Fibroblast of lung (primary cell): ENCODE results near the gene NEK1. TPM values are rescaled to one million over a fixed set of nuclear protein-coding genes. Genes with fewer than 3 reads are reported as not detected.

Experiments used
- DNase-seq, 2 donors: peaks; one replicate each; pipeline versions ENCODE4 v3.0.0 to v3.0.0-alpha.2; 2010; ENCODE audit warnings: low read depth in 2 of 2
- H2AFZ ChIP-seq: 2 replicates; pipeline ENCODE4 v1.5.1; 2012; ENCODE audit warnings: low read length, control low read depth, inconsistent platforms
- H3K27ac ChIP-seq: 2 replicates; pipeline ENCODE4 v1.5.1; 2011; ENCODE audit warnings: low read length, control low read depth; ENCODE audit not compliant: insufficient read depth
- H3K27me3 ChIP-seq: 2 replicates; pipeline ENCODE4 v1.5.1; 2011; ENCODE audit warnings: mild to moderate bottlenecking, low read length; ENCODE audit not compliant: control insufficient read depth, insufficient read depth
- H3K36me3 ChIP-seq: 2 replicates; pipeline ENCODE4 v1.5.1; 2011; ENCODE audit warnings: low read length; ENCODE audit not compliant: control insufficient read depth, insufficient read depth
- H3K4me1 ChIP-seq: 2 replicates; pipeline ENCODE4 v1.5.1; 2011; ENCODE audit warnings: low read length; ENCODE audit not compliant: control insufficient read depth, insufficient read depth; ENCODE audit errors: extremely low read depth
- H3K4me2 ChIP-seq: 2 replicates; pipeline ENCODE4 v1.5.1; 2011; ENCODE audit warnings: low read length, control low read depth; ENCODE audit not compliant: insufficient read depth; ENCODE audit errors: extremely low read depth
- H3K4me3 ChIP-seq, 4 experiments: fragments of 200-600 bp in 1 of 4; sonication (generic) in 1 of 4; replicated peaks in 1 of 4; 2 replicates each; pipeline ENCODE4 v1.5.1; 2011 to 2016; ENCODE audit warnings: low read length in 4 of 4, low read depth in 3 of 4, mild to moderate bottlenecking in 3 of 4, control low read depth in 2 of 4, inconsistent platforms in 1 of 4, mixed read lengths in 1 of 4; ENCODE audit not compliant: insufficient read depth in 1 of 4; ENCODE audit errors: control extremely low read depth in 1 of 4
- H3K79me2 ChIP-seq: 2 replicates; pipeline ENCODE4 v1.5.1; 2012; ENCODE audit warnings: mild to moderate bottlenecking, low read length, inconsistent platforms; ENCODE audit not compliant: control insufficient read depth, insufficient read depth
- H3K9ac ChIP-seq: 2 replicates; pipeline ENCODE4 v1.5.1; 2011; ENCODE audit warnings: mild to moderate bottlenecking, low read length, control low read depth; ENCODE audit not compliant: insufficient read depth
- H3K9me3 ChIP-seq: 2 replicates; pipeline ENCODE4 v1.5.1; 2012; ENCODE audit warnings: low read depth, low read length; ENCODE audit not compliant: control insufficient read depth, insufficient read depth
- H4K20me1 ChIP-seq: 2 replicates; pipeline ENCODE4 v1.5.1; 2011; ENCODE audit warnings: low read length; ENCODE audit not compliant: control insufficient read depth, insufficient read depth; ENCODE audit errors: extremely low read depth
- EZH2 ChIP-seq: IDR thresholded peaks from 2 replicates; pipeline ENCODE4 v1.5.1; 2012; ENCODE audit warnings: low read length, control low read depth, mild to moderate bottlenecking; ENCODE audit errors: missing control alignments
- polyA plus RNA-seq, 2 donors: library from polyadenylated mRNA; depleted of rRNA in 1 of 2; stranded (reverse) in 1 of 2; unstranded in 1 of 2; fragments of >200 nt; gene quantifications; 2 replicates each; pipeline ENCODE4 v1.2.1, GENCODE V29; 2011 to 2012; ENCODE audit warnings: missing spikeins in 1 of 2
- total RNA-seq: library from RNA; depleted of rRNA; stranded (reverse); fragments of >200 nt; gene quantifications from 2 replicates; pipeline ENCODE4 v1.2.1, GENCODE V29; 2014
- TF ChIP-seq, protein P1 (sequence below), 2 donors: IDR thresholded peaks in 1 of 2; conservative IDR thresholded peaks in 1 of 2; 1 replicate in 1 of 2; 2 replicates in 1 of 2; pipeline ENCODE4 v1.5.1; 2011 to 2012; ENCODE audit warnings: low read length in 2 of 2, control low read depth in 1 of 2, inconsistent platforms in 1 of 2, low read depth in 1 of 2, mild to moderate bottlenecking in 1 of 2

NEK1 gene
- total and polyA plus RNA-seq, 2 donors (not counting 1 experiment from before 2014, with no cell fraction given): 8.6 to 17.0 TPM

DNA sequence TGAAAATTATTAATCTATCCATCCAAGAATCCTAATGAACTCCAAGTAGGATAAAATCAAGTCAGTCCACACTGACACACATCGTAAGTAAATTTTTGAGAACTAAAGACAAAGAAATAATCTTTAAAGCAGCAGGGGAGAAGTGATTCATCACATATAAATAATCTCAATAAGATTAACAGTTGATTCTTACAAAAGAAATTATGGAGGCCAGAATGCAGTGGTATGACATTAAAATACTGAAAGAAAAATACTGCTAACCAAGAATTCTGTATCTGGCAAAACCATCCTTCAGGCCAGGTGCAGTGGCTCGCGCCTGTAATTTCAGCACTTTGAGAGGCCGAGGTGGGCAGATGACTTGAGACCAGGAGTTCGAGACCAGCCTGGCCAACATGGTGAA is 245.6 kb downstream of the NEK1 start:
- DNase-seq: no peak
- Histone ChIP-seq H3K36me3 (no peaks in the 10 kb centered on the region), H3K4me1 (no peaks in the 10 kb centered on the region), H3K4me2 (no peak overlapping the region), H3K9me3 (no peaks in the 10 kb centered on the region), H3K4me3 (no peak overlapping the region), H3K79me2 (no peaks in the 10 kb centered on the region), H3K9ac (no peak overlapping the region), H3K27me3 (no peaks in the 10 kb centered on the region), H3K27ac (no peak overlapping the region), H4K20me1 (no peaks in the 10 kb centered on the region), H2AFZ (no peak overlapping the region)
- TF ChIP-seq, protein P1, sequence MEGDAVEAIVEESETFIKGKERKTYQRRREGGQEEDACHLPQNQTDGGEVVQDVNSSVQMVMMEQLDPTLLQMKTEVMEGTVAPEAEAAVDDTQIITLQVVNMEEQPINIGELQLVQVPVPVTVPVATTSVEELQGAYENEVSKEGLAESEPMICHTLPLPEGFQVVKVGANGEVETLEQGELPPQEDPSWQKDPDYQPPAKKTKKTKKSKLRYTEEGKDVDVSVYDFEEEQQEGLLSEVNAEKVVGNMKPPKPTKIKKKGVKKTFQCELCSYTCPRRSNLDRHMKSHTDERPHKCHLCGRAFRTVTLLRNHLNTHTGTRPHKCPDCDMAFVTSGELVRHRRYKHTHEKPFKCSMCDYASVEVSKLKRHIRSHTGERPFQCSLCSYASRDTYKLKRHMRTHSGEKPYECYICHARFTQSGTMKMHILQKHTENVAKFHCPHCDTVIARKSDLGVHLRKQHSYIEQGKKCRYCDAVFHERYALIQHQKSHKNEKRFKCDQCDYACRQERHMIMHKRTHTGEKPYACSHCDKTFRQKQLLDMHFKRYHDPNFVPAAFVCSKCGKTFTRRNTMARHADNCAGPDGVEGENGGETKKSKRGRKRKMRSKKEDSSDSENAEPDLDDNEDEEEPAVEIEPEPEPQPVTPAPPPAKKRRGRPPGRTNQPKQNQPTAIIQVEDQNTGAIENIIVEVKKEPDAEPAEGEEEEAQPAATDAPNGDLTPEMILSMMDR (conservative IDR thresholded peaks at IDR 0.05 in 1 of 2, IDR thresholded peaks at IDR 0.05 in 1 of 2; ENCODE audit: low read depth in 1 of 2, low read length in 2 of 2): no peak
- TF ChIP-seq EZH2: no peak

- Histone ChIP-seq H3K4me1 (no peaks in the 10 kb centered on the region), H3K27me3 (no peaks in the 10 kb centered on the region), H4K20me1 (no peaks in the 10 kb centered on the region), H3K4me3 (no peak overlapping the region), H3K9ac (no peak overlapping the region), H3K27ac (no peak overlapping the region), H3K4me2 (no peak overlapping the region), H3K9me3 (no peaks in the 10 kb centered on the region), H3K79me2 (no peaks in the 10 kb centered on the region), H2AFZ (no peak overlapping the region), H3K36me3 (no peaks in the 10 kb centered on the region)
- TF ChIP-seq, protein P1 (conservative IDR thresholded peaks at IDR 0.05 in 1 of 2, IDR thresholded peaks at IDR 0.05 in 1 of 2; ENCODE audit: low read depth in 1 of 2, low read length in 2 of 2): no peak
- TF ChIP-seq EZH2: no peak
- DNase-seq: no peak
These were observed 249.8 kb downstream of the NEK1 start for GRCh38 chr4:169362607-169363006.

DNA sequence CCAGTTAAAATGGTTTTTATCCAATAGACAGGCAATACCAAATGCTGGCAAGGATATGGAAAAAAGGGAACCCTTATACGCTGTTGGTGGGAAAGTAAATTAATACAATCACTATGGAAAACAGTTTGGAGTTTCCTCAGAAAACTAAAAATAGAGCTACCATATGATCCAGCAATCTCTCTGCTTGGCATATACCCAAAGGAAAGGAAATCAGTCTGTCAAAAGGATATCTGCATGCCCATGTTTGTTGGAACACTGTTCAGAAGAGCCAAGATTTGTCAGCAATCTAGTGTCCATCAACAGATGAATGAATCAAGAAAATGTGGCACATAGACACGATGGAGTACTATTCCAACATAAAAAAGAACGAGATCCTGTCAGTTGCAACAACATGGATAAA is 250.6 kb downstream of the NEK1 start:
- no peaks in the 10 kb centered on the region for H4K20me1 ChIP-seq
- no peaks in the 10 kb centered on the region for H3K36me3 ChIP-seq
- no peaks in the 10 kb centered on the region for H3K4me1 ChIP-seq
- no peak overlapping the region for H2AFZ ChIP-seq
- H3K27me3 ChIP-seq: no peaks in the 10 kb centered on the region
- no peak overlapping the region for H3K9ac ChIP-seq
- TF ChIP-seq, protein P1 (conservative IDR thresholded peaks at IDR 0.05 in 1 of 2, IDR thresholded peaks at IDR 0.05 in 1 of 2; ENCODE audit: low read depth in 1 of 2, low read length in 2 of 2): no peak
- no peak for TF ChIP-seq EZH2
- H3K9me3 ChIP-seq: no peaks in the 10 kb centered on the region
- H3K4me2 ChIP-seq: no peak overlapping the region
- H3K27ac ChIP-seq: no peak overlapping the region
- DNase-seq: no peak
- no peaks in the 10 kb centered on the region for H3K79me2 ChIP-seq
- no peak overlapping the region for H3K4me3 ChIP-seq
